ENCODE results near the gene DAAM1. TPM values are rescaled to one million over a fixed set of nuclear protein-coding genes. Genes with fewer than 3 reads are reported as not detected.

The DAAM1 gene
- total RNA-seq, 1 experiment from 2014 or later = 13.3 TPM

DNA sequence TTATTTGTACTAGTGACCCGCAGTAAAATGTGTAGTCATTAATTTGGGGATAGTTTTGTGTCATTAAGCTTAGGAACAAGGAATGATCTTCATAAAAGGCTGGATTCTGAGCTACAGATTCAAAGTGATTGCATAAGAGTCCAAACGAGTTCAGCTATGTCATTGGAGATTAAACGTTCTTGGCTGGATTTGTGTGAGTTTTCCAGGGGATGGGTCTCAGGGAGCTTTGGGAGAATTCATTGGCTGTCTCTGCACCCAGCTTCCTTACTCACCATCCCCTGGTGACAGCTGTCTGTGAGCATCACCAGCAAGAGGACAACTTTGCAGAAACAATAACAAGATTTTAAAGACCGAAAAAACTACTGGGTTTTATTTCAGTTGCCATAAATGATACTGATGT, 130.4 kb downstream of the DAAM1 start:
- Histone ChIP-seq H3K4me1 (ENCODE audit: control insufficient read depth, insufficient read depth, low read length) (no peaks in the 10 kb centered on the region), H3K27me3 (ENCODE audit: control insufficient read depth, insufficient read depth, low read length) (no peaks in the 10 kb centered on the region), H3K4me3 (ENCODE audit: low read depth in 2 of 2, low read length in 2 of 2) (no peak overlapping the region), H3K27ac (ENCODE audit: low read length) (no peak overlapping the region), H3K36me3 (ENCODE audit: control insufficient read depth, insufficient read depth, low read length) (no peaks in the 10 kb centered on the region), H3K9me3 (ENCODE audit: control insufficient read depth, insufficient read depth, low read depth, low read length) (no peaks in the 10 kb centered on the region)
- BruUV-seq (replicated peaks) = no TSS peak
- DNase-seq (ENCODE audit: low read depth, low spot score) = no peak
- no peak for TF ChIP-seq POLR2AphosphoS5 (IDR thresholded peaks at IDR 0.05; ENCODE audit: low read depth, low read length)
- no peak for TF ChIP-seq SIN3A (IDR thresholded peaks at IDR 0.05; ENCODE audit: borderline replicate concordance, insufficient read depth, low read depth, low read length)
- no peak for TF ChIP-seq TCF7L2 (IDR thresholded peaks at IDR 0.05; ENCODE audit: low read depth, low read length)
- TF ChIP-seq, protein P1, sequence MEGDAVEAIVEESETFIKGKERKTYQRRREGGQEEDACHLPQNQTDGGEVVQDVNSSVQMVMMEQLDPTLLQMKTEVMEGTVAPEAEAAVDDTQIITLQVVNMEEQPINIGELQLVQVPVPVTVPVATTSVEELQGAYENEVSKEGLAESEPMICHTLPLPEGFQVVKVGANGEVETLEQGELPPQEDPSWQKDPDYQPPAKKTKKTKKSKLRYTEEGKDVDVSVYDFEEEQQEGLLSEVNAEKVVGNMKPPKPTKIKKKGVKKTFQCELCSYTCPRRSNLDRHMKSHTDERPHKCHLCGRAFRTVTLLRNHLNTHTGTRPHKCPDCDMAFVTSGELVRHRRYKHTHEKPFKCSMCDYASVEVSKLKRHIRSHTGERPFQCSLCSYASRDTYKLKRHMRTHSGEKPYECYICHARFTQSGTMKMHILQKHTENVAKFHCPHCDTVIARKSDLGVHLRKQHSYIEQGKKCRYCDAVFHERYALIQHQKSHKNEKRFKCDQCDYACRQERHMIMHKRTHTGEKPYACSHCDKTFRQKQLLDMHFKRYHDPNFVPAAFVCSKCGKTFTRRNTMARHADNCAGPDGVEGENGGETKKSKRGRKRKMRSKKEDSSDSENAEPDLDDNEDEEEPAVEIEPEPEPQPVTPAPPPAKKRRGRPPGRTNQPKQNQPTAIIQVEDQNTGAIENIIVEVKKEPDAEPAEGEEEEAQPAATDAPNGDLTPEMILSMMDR (IDR thresholded peaks at IDR 0.05) = no peak
- intact Hi-C loops (cut with micrococcal nuclease; ENCODE audit: unreplicated experiment) (no loop called here), in situ Hi-C loops (cut with HindIII; ENCODE audit: low pct_unique_long_range_greater_than_20kb, low sequenced_read_pairs) (no loop called here)
- ATAC-seq = no peak
- POLR2A ChIA-PET = no interaction called here
- CTCF ChIA-PET = no interaction called here

DNA sequence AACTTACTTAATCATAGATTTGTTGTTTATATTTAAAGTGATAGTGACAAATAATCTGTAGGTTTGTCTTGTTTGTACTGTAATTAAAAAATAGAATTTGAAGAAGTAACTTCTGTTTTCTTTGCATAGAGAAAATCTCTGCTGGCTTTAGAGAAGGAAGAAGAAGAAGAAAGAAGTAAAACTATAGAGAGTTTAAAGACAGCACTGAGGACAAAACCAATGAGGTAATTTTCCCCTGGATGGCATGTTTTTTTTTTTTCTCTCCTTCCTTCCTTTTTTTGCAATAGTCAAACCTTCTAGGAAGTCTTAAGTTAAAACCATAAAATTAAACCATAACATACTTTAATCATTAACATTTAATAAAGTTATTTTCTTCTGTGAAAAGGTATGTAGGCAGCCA, 131.9 kb downstream of the DAAM1 start:
- ChIA-PET POLR2A (no interaction called here), CTCF (no interaction called here)
- no peaks in the 10 kb centered on the region for H3K36me3 ChIP-seq (ENCODE audit: control insufficient read depth, insufficient read depth, low read length)
- BruUV-seq (replicated peaks) = no TSS peak
- in situ Hi-C loops (cut with HindIII; ENCODE audit: low pct_unique_long_range_greater_than_20kb, low sequenced_read_pairs) = no loop called here
- no peaks in the 10 kb centered on the region for H3K27me3 ChIP-seq (ENCODE audit: control insufficient read depth, insufficient read depth, low read length)
- H3K4me1 ChIP-seq (ENCODE audit: control insufficient read depth, insufficient read depth, low read length) = no peaks in the 10 kb centered on the region
- ATAC-seq (no peak), DNase-seq (ENCODE audit: low read depth, low spot score) (no peak)
- intact Hi-C loops (cut with micrococcal nuclease; ENCODE audit: unreplicated experiment) = no loop called here
- TF ChIP-seq TCF7L2 (IDR thresholded peaks at IDR 0.05; ENCODE audit: low read depth, low read length) = no peak
- TF ChIP-seq, protein P1 (IDR thresholded peaks at IDR 0.05) = no peak
- TF ChIP-seq, protein P2, sequence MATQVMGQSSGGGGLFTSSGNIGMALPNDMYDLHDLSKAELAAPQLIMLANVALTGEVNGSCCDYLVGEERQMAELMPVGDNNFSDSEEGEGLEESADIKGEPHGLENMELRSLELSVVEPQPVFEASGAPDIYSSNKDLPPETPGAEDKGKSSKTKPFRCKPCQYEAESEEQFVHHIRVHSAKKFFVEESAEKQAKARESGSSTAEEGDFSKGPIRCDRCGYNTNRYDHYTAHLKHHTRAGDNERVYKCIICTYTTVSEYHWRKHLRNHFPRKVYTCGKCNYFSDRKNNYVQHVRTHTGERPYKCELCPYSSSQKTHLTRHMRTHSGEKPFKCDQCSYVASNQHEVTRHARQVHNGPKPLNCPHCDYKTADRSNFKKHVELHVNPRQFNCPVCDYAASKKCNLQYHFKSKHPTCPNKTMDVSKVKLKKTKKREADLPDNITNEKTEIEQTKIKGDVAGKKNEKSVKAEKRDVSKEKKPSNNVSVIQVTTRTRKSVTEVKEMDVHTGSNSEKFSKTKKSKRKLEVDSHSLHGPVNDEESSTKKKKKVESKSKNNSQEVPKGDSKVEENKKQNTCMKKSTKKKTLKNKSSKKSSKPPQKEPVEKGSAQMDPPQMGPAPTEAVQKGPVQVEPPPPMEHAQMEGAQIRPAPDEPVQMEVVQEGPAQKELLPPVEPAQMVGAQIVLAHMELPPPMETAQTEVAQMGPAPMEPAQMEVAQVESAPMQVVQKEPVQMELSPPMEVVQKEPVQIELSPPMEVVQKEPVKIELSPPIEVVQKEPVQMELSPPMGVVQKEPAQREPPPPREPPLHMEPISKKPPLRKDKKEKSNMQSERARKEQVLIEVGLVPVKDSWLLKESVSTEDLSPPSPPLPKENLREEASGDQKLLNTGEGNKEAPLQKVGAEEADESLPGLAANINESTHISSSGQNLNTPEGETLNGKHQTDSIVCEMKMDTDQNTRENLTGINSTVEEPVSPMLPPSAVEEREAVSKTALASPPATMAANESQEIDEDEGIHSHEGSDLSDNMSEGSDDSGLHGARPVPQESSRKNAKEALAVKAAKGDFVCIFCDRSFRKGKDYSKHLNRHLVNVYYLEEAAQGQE (IDR thresholded peaks at IDR 0.05; ENCODE audit: insufficient read depth in 1 of 2, low read depth in 2 of 2, low read length in 1 of 2) = no peak
- TF ChIP-seq POLR2AphosphoS5 (IDR thresholded peaks at IDR 0.05; ENCODE audit: low read depth, low read length) = no peak
- TF ChIP-seq SIN3A (IDR thresholded peaks at IDR 0.05; ENCODE audit: borderline replicate concordance, insufficient read depth, low read depth, low read length) = no peak
- no peak overlapping the region for H3K27ac ChIP-seq (ENCODE audit: low read length)
- H3K4me3 ChIP-seq (ENCODE audit: low read depth in 2 of 2, low read length in 2 of 2) = no peak overlapping the region
- no peaks in the 10 kb centered on the region for H3K9me3 ChIP-seq (ENCODE audit: control insufficient read depth, insufficient read depth, low read depth, low read length)

All from Panc1 (cell line).